WTC11 (cell line): ENCODE results near the gene WBP2. TPM values are rescaled to one million over a fixed set of nuclear protein-coding genes. Genes with fewer than 3 reads are reported as not detected.
A peak's percentile ranks its signal among the peaks of the same experiment; 100 is the strongest.

Experiments used
- ARID4B ChIP-seq: sonication (generic); formaldehyde crosslinking; IDR thresholded peaks from 2 replicates; pipeline ENCODE4 v1.8.0; 2023; ENCODE audit warnings: missing genetic modification reagents, mild to moderate bottlenecking, borderline replicate concordance
- ATF2 ChIP-seq: sonication (generic); formaldehyde crosslinking; IDR thresholded peaks from 2 replicates; pipeline ENCODE4 v1.8.1; 2022; ENCODE audit warnings: low read depth, missing genetic modification reagents, borderline replicate concordance
- ATF3 ChIP-seq: sonication (generic); formaldehyde crosslinking; conservative IDR thresholded peaks from 2 replicates; pipeline ENCODE4 v1.8.1; 2022; ENCODE audit warnings: mild to moderate bottlenecking, missing genetic modification reagents
- CBFB ChIP-seq: sonication (generic); formaldehyde crosslinking; IDR thresholded peaks from 2 replicates; pipeline ENCODE4 v1.8.1; 2022; ENCODE audit warnings: mild to moderate bottlenecking, low read depth, missing genetic modification reagents
- E2F5 ChIP-seq: sonication (generic); formaldehyde crosslinking; IDR thresholded peaks from 2 replicates; pipeline ENCODE4 v1.8.1; 2022; ENCODE audit warnings: mild to moderate bottlenecking, moderate library complexity, missing genetic modification reagents
- FOXP1 ChIP-seq: sonication (generic); formaldehyde crosslinking; IDR thresholded peaks from 2 replicates; pipeline ENCODE4 v1.8.0; 2022; ENCODE audit warnings: missing genetic modification reagents, mild to moderate bottlenecking, moderate library complexity, borderline replicate concordance
- HMGA2 ChIP-seq: fragments of 250-450 bp; sonication (Bioruptor Pico); IDR thresholded peaks from 2 replicates; pipeline ENCODE4 v1.4.0; 2021; ENCODE audit warnings: mild to moderate bottlenecking, moderate library complexity
- HMGXB4 ChIP-seq: sonication (generic); formaldehyde crosslinking; IDR thresholded peaks from 2 replicates; pipeline ENCODE4 v1.8.1; 2023; ENCODE audit warnings: mild to moderate bottlenecking, moderate library complexity, missing genetic modification reagents
- JAZF1 ChIP-seq: fragments of 250-450 bp; sonication (Bioruptor Pico); IDR thresholded peaks from 2 replicates; pipeline ENCODE4 v1.9.0; 2021; ENCODE audit warnings: moderate library complexity, mild to moderate bottlenecking, inconsistent platforms
- JUN ChIP-seq: sonication (generic); formaldehyde crosslinking; IDR thresholded peaks from 2 replicates; pipeline ENCODE4 v1.8.0; 2023; ENCODE audit warnings: mild to moderate bottlenecking, missing genetic modification reagents
- NFE2L1 ChIP-seq: sonication (generic); formaldehyde crosslinking; IDR thresholded peaks from 2 replicates; pipeline ENCODE4 v1.8.1; 2023; ENCODE audit warnings: missing genetic modification reagents
- PRDM15 ChIP-seq: sonication (generic); formaldehyde crosslinking; IDR thresholded peaks from 2 replicates; pipeline ENCODE4 v1.8.0; 2022; ENCODE audit warnings: missing genetic modification reagents
- TEAD1 ChIP-seq: sonication (generic); formaldehyde crosslinking; IDR thresholded peaks from 2 replicates; pipeline ENCODE4 v1.8.0; 2022; ENCODE audit warnings: mild to moderate bottlenecking, missing genetic modification reagents
- TP53 ChIP-seq: sonication (generic); formaldehyde crosslinking; IDR thresholded peaks from 2 replicates; pipeline ENCODE4 v1.8.1; 2023; ENCODE audit warnings: mild to moderate bottlenecking, missing genetic modification reagents
- USF1 ChIP-seq: sonication (generic); formaldehyde crosslinking; IDR thresholded peaks from 2 replicates; pipeline ENCODE4 v1.8.0; 2022; ENCODE audit warnings: mild to moderate bottlenecking, missing genetic modification reagents
- ZBTB43 ChIP-seq: sonication (generic); formaldehyde crosslinking; IDR thresholded peaks from 2 replicates; pipeline ENCODE4 v1.8.1; 2023; ENCODE audit warnings: mild to moderate bottlenecking, missing genetic modification reagents
- ZNF219 ChIP-seq: sonication (generic); formaldehyde crosslinking; IDR thresholded peaks from 2 replicates; pipeline ENCODE4 v1.8.0; 2023; ENCODE audit warnings: missing genetic modification reagents, mild to moderate bottlenecking, borderline replicate concordance
- ZNF425 ChIP-seq: fragments of 250-450 bp; sonication (Bioruptor Pico); conservative IDR thresholded peaks from 2 replicates; pipeline ENCODE4 v1.9.0; 2021; ENCODE audit warnings: mild to moderate bottlenecking
- ZNF671 ChIP-seq: fragments of 250-450 bp; sonication (Bioruptor Pico); IDR thresholded peaks from 2 replicates; pipeline ENCODE4 v1.8.0; 2021; ENCODE audit warnings: mild to moderate bottlenecking
- total RNA-seq: library from RNA; stranded (reverse); gene quantifications from 3 replicates; pipeline ENCODE4 v1.2.3, GENCODE V29; 2021

The WBP2 gene
- total RNA-seq, 1 experiment from 2014 or later: 68.8 TPM

- TF ChIP-seq ARID4B (CRISPR knock-in tag) (peak; percentile 56; the same call in 1 of the 2 replicates), PRDM15 (CRISPR knock-in tag) (no peak), CBFB (CRISPR knock-in tag) (no peak), ZNF671 (no peak), ATF2 (CRISPR knock-in tag) (no peak), ZBTB43 (no peak), ZNF219 (CRISPR knock-in tag) (no peak), USF1 (peak; percentile 96), ATF3 (no peak), HMGA2 (CRISPR knock-in tag) (0 out of 2 replicates have a peak, but pooled peaks have one; percentile 8), ZNF425 (no peak), E2F5 (no peak), TP53 (CRISPR knock-in tag) (0 out of 2 replicates have a peak, but pooled peaks have one; percentile 35), JUN (CRISPR knock-in tag) (no peak), TEAD1 (CRISPR knock-in tag) (peak; percentile 64; the same call in 1 of the 2 replicates), NFE2L1 (CRISPR knock-in tag) (no peak), FOXP1 (CRISPR knock-in tag) (peak; percentile 73), HMGXB4 (CRISPR knock-in tag) (no peak; the same call in 1 of the 2 replicates), JAZF1 (CRISPR knock-in tag) (no peak)
Measured at GRCh38 chr17:75855310-75856061, at the start of gene WBP2 (continued).
